ENCODE measurements around the gene GAB1.

Gene GAB1

GRCh38 chr4:143339497-143339896 lies 2.8 kb downstream of the GAB1 start:
- no peak for TF ChIP-seq TCF4 (CRISPR knock-in tag; IDR thresholded peaks at IDR 0.05; ENCODE audit: borderline replicate concordance)
- TF ChIP-seq ARNTL (CRISPR knock-in tag; IDR thresholded peaks at IDR 0.05; ENCODE audit: borderline replicate concordance, low read depth) = no peak
- TF ChIP-seq TSHZ2 (CRISPR knock-in tag; IDR thresholded peaks at IDR 0.05) = no peak
- no peak for TF ChIP-seq ZFP30 (CRISPR knock-in tag; IDR thresholded peaks at IDR 0.05)
- TF ChIP-seq ZNF70 (CRISPR knock-in tag; IDR thresholded peaks at IDR 0.05) = no peak
- TF ChIP-seq PATZ1 (CRISPR knock-in tag; IDR thresholded peaks at IDR 0.05; ENCODE audit: borderline replicate concordance) = no peak
- no peak for TF ChIP-seq ZNF565 (CRISPR knock-in tag; conservative IDR thresholded peaks at IDR 0.05; ENCODE audit: low read depth)
- TF ChIP-seq OSR1 (CRISPR knock-in tag; IDR thresholded peaks at IDR 0.05) = no peak
- TF ChIP-seq POU6F1 (CRISPR knock-in tag; IDR thresholded peaks at IDR 0.05; ENCODE audit: borderline replicate concordance, low read depth) = no peak
- TF ChIP-seq CSDC2 (CRISPR knock-in tag; IDR thresholded peaks at IDR 0.05) = no peak
- no peak for TF ChIP-seq PPARA (CRISPR knock-in tag; IDR thresholded peaks at IDR 0.05; ENCODE audit: borderline replicate concordance)
- no peak for TF ChIP-seq ISL1 (CRISPR knock-in tag; IDR thresholded peaks at IDR 0.05)
- TF ChIP-seq ZC3H10 (CRISPR knock-in tag; IDR thresholded peaks at IDR 0.05) = no peak
- no peak for TF ChIP-seq ZNF8 (CRISPR knock-in tag; IDR thresholded peaks at IDR 0.05)
- no peak for TF ChIP-seq CSRNP3 (CRISPR knock-in tag; IDR thresholded peaks at IDR 0.05)
- no peak for TF ChIP-seq BACH2 (CRISPR knock-in tag; IDR thresholded peaks at IDR 0.05; ENCODE audit: borderline replicate concordance)
- no peak for TF ChIP-seq RARB (CRISPR knock-in tag; IDR thresholded peaks at IDR 0.05)
- no peak for ATAC-seq

- no peak for ATAC-seq
- no peak for TF ChIP-seq PATZ1 (CRISPR knock-in tag; IDR thresholded peaks at IDR 0.05; ENCODE audit: borderline replicate concordance)
- no peak for TF ChIP-seq SNAI2 (CRISPR knock-in tag; IDR thresholded peaks at IDR 0.05)
- TF ChIP-seq ZNF565 (CRISPR knock-in tag; conservative IDR thresholded peaks at IDR 0.05; ENCODE audit: low read depth) = no peak
- TF ChIP-seq ARNTL (CRISPR knock-in tag; IDR thresholded peaks at IDR 0.05; ENCODE audit: borderline replicate concordance, low read depth) = no peak
- no peak for TF ChIP-seq PPARA (CRISPR knock-in tag; IDR thresholded peaks at IDR 0.05; ENCODE audit: borderline replicate concordance)
- no peak for TF ChIP-seq GLIS3 (CRISPR knock-in tag; IDR thresholded peaks at IDR 0.05)
- TF ChIP-seq ZFP3 (CRISPR knock-in tag; IDR thresholded peaks at IDR 0.05) = no peak
- no peak for TF ChIP-seq ISL1 (CRISPR knock-in tag; IDR thresholded peaks at IDR 0.05)
- TF ChIP-seq TSHZ2 (CRISPR knock-in tag; IDR thresholded peaks at IDR 0.05) = no peak
- no peak for TF ChIP-seq OSR1 (CRISPR knock-in tag; IDR thresholded peaks at IDR 0.05)
- no peak for TF ChIP-seq ZNF8 (CRISPR knock-in tag; IDR thresholded peaks at IDR 0.05)
- TF ChIP-seq ZNF70 (CRISPR knock-in tag; IDR thresholded peaks at IDR 0.05) = no peak
- no peak for TF ChIP-seq CSDC2 (CRISPR knock-in tag; IDR thresholded peaks at IDR 0.05)
- no peak for TF ChIP-seq RARB (CRISPR knock-in tag; IDR thresholded peaks at IDR 0.05)
These were observed 4.6 kb downstream of the GAB1 start for GRCh38 chr4:143341186-143341755.
